PFSK-1 (cell line): ENCODE results near the gene RHOV.

Source experiments
- FOXP2 ChIP-seq: optimal IDR thresholded peaks from 2 replicates; pipeline ENCODE3; 2011; ENCODE audit warnings: borderline replicate concordance, control low read depth, inconsistent platforms; ENCODE audit not compliant: insufficient read depth; ENCODE audit errors: extremely low read length, extremely low read depth
- POLR2AphosphoS5 ChIP-seq: IDR thresholded peaks from 2 replicates; pipeline ENCODE4 v1.6.1; 2012; ENCODE audit warnings: low read depth, mild to moderate bottlenecking, control low read depth, low read length, moderate library complexity
- REST ChIP-seq, 2 experiments: IDR thresholded peaks; 2 replicates each; pipeline versions ENCODE4 v1.6.1 to v1.8.0; 2011 to 2012; ENCODE audit warnings: low read depth in 2 of 2, low read length in 2 of 2, control low read depth in 1 of 2, inconsistent platforms in 1 of 2, mild to moderate bottlenecking in 1 of 2, moderate library complexity in 1 of 2; ENCODE audit not compliant: insufficient read depth in 1 of 2
- SIN3A ChIP-seq: IDR thresholded peaks from 2 replicates; pipeline ENCODE4 v1.6.1; 2012; ENCODE audit warnings: mild to moderate bottlenecking, low read length, moderate library complexity, borderline replicate concordance; ENCODE audit not compliant: insufficient read depth
- TAF1 ChIP-seq: IDR thresholded peaks from 2 replicates; pipeline ENCODE4 v1.6.1; 2012; ENCODE audit warnings: low read length, control low read depth, borderline replicate concordance; ENCODE audit not compliant: insufficient read depth

RHOV gene

DNA sequence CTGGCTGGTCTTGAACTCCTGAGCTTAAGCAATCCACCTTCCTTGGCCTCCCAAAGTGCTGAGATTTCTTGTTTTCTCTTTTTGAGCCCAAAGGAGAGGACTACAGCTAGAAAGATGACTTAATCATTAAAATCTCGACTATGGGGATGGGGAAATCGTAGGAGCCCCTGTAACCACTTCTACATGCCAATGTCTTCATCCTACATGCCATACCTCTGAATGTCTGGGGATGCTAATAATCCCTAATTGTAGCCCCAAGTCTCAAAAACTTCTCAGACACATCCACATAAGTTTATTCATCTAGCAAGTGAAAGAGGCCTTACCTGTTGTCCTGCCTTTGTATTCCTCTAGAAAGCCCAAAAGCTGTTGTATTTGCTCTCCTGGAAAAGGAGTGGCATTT is 3.7 kb upstream of the RHOV start:
- no peak for TF ChIP-seq FOXP2
- no peak for TF ChIP-seq REST (IDR thresholded peaks at IDR 0.05; ENCODE audit: insufficient read depth in 1 of 2, low read depth in 2 of 2, low read length in 2 of 2)
- no peak for TF ChIP-seq SIN3A

- TF ChIP-seq REST (IDR thresholded peaks at IDR 0.05; ENCODE audit: insufficient read depth in 1 of 2, low read depth in 2 of 2, low read length in 2 of 2) (no peak), POLR2AphosphoS5 (no peak), FOXP2 (no peak), TAF1 (no peak), SIN3A (no peak)
Measured at GRCh38 chr15:40875991-40876730, 2.1 kb upstream of the RHOV start.

GRCh38 chr15:40872791-40873693 is 992 bp downstream of the RHOV start:
- no peak for TF ChIP-seq FOXP2
- TF ChIP-seq POLR2AphosphoS5 = no peak
- no peak for TF ChIP-seq TAF1
- no peak for TF ChIP-seq REST (IDR thresholded peaks at IDR 0.05; ENCODE audit: insufficient read depth in 1 of 2, low read depth in 2 of 2, low read length in 2 of 2)
- TF ChIP-seq SIN3A = no peak

DNA sequence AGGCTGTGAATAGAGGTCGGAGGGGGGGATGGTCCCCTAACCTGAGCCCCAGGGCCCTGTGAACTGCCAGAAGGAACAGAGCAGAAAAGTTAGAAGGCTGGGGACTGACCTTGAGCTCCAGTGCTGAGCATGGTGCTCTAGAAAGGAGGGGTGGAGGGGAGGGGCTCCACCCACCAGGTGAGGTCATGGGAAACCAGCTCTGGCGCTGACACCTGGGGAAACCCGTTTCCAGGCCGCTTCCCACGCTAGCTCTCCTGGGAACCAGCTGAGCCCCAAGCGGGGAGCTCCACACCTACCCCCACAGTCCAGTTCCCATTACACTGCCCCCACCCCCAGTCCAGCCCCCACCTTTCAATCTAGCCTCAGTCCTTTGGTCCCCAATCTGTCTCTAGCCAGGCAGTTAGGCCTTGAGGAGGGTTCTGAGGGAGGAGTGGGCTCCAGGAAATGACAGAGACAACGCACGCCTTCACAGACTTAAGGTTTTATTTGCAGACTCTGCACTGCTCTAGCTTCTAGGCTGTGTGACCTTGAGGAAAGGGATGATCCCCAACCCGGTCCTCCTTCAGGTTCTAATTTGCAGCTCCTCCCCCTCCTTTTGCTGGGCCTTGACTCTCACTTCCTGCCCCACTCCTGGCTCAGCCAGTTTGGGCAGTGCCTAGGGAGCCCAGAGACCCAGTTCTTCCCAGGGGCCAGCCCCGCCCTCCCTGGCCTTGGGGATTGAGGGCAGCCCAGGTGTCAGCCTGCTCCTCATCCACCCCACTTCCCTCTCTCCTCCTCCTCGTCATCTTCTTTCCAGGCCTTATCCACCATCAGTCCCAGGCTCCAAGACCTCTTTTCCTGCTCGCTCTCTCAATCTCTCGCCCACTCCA is 2.1 kb downstream of the RHOV start:
- TF ChIP-seq FOXP2 (no peak), SIN3A (no peak), REST (IDR thresholded peaks at IDR 0.05; ENCODE audit: insufficient read depth in 1 of 2, low read depth in 2 of 2, low read length in 2 of 2) (no peak), TAF1 (no peak), POLR2AphosphoS5 (no peak)
